ENCODE results near the gene NRG3.

Gene NRG3

DNA sequence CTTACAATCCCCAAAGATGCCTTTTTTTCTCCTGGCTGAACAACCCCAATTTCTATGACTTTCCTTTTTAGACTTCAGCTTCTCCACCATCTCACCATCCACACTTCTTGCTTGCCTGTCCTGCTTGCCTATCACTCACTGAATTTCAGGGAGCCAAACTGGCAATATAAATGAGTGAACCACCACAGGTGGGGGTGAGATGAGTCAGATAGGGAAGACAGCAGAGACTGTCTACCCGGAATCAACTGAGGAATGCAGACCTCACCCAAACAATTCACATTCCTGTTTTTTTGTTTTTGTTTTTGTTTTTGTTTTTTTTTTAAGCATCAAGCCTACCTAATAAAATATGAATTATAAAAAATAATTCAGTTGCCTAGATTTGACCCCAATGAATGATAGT, 273.8 kb downstream of the NRG3 start:
- Mint-ChIP-seq H3K36me3 (ENCODE audit: low read depth) (no peaks in the 10 kb centered on the region), H3K4me3 (no peak overlapping the region), H3K9me3 (peaks cover 15% of the 10 kb centered on the region), H3K4me1 (no peaks in the 10 kb centered on the region), H3K27ac (no peak overlapping the region), H3K27me3 (no peaks in the 10 kb centered on the region)
- ATAC-seq = no peak
- no peak for DNase-seq

- H3K36me3 Mint-ChIP-seq (ENCODE audit: low read depth) = no peaks in the 10 kb centered on the region
- H3K27me3 Mint-ChIP-seq = no peaks in the 10 kb centered on the region
- no peaks in the 10 kb centered on the region for H3K4me1 Mint-ChIP-seq
- H3K27ac Mint-ChIP-seq = no peak overlapping the region
- H3K9me3 Mint-ChIP-seq = peaks cover 10% of the 10 kb centered on the region
- H3K4me3 Mint-ChIP-seq = no peak overlapping the region
- ATAC-seq = no peak
- DNase-seq = no peak
These were observed 274.7 kb downstream of the NRG3 start for GRCh38 chr10:82149674-82150073.

DNA sequence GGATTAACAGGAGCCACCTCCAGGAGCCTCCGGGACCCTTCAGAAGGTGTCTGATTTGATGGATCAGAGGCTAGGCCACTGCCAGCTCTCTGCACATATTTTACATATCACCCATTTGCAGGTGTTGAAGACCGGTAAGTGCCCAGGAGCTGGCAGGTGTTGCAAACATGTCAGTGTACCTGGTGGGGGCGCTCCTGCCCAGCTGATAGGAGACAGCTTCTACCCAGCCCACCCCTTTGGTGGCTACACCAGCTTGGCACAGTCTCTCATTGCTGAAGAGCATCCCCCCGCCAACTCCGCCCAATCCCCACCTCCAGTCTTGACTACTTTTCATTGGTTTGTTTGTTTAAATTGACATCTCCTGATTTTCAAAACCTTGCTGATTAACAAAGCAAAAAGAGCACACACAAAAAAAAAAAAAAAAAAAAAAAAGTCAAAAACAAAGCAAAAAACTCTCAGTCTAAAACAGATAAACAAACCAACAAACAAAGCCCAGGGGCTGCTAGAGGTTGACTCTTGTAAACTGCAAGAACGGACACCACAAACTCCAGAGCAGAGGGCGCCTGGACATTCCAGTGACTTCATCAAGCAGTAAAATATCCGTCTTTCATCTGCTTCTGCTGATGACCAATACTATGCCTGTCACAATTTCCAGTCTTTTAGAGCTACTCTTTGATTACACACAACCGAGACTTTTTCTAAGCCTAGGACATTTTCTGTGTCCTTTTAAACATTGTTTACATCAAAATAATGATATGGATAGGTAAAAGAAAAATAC, 275.3 kb downstream of the NRG3 start:
- ATAC-seq (no peak), DNase-seq (no peak)
- Mint-ChIP-seq H3K4me3 (no peak overlapping the region), H3K36me3 (ENCODE audit: low read depth) (no peaks in the 10 kb centered on the region), H3K27ac (no peak overlapping the region), H3K27me3 (no peaks in the 10 kb centered on the region), H3K9me3 (peaks cover 14% of the 10 kb centered on the region), H3K4me1 (no peaks in the 10 kb centered on the region)

- Mint-ChIP-seq H3K4me3 (no peak overlapping the region), H3K4me1 (no peaks in the 10 kb centered on the region), H3K27me3 (no peaks in the 10 kb centered on the region), H3K9me3 (peaks cover 16% of the 10 kb centered on the region), H3K36me3 (ENCODE audit: low read depth) (no peaks in the 10 kb centered on the region), H3K27ac (no peak overlapping the region)
- ATAC-seq = no peak
- no peak for DNase-seq
These were observed 285.3 kb downstream of the NRG3 start for GRCh38 chr10:82160307-82160706.

- H3K36me3 Mint-ChIP-seq (ENCODE audit: low read depth) = no peaks in the 10 kb centered on the region
- no peak overlapping the region for H3K27ac Mint-ChIP-seq
- peaks cover 16% of the 10 kb centered on the region for H3K9me3 Mint-ChIP-seq
- H3K4me1 Mint-ChIP-seq = no peaks in the 10 kb centered on the region
- no peak for DNase-seq
- no peak for ATAC-seq
- H3K27me3 Mint-ChIP-seq = no peaks in the 10 kb centered on the region
- no peak overlapping the region for H3K4me3 Mint-ChIP-seq
These were observed 286.3 kb downstream of the NRG3 start for GRCh38 chr10:82161264-82161663.

DNA sequence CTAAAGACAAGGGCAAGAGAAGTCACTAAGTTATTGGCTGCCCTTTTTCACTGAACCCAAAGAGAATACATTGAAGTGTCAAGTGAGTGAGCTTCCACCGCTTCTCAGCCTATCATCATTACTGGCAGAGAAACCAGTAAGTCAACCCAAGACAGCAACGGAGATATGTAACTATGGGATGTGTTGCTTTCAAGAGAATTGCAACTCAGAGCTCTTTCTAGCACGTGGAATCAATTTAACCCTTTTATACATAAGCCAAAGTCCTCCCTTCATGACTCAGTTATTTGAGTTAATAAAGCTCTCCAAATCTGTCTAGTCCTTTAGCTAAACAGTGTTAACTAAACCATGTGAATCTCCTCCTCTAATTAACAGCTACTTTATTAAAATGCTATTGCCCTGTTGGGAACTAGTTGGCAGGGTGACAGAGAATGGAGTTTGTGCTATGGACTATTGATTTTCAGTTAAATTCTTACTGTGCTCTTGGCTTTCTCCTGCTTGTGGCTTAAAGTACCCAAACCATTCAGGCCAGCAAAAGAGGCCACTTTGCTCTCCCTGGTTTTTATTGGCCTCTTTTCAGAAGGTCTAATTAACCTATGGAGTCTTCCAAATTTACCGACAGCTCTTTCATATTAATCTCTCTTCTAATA, 287.7 kb downstream of the NRG3 start:
- Mint-ChIP-seq H3K27ac (no peak overlapping the region), H3K4me3 (no peak overlapping the region), H3K9me3 (peaks cover 16% of the 10 kb centered on the region), H3K27me3 (no peaks in the 10 kb centered on the region), H3K36me3 (ENCODE audit: low read depth) (no peaks in the 10 kb centered on the region), H3K4me1 (no peaks in the 10 kb centered on the region)
- no peak for ATAC-seq
- no peak for DNase-seq

DNA sequence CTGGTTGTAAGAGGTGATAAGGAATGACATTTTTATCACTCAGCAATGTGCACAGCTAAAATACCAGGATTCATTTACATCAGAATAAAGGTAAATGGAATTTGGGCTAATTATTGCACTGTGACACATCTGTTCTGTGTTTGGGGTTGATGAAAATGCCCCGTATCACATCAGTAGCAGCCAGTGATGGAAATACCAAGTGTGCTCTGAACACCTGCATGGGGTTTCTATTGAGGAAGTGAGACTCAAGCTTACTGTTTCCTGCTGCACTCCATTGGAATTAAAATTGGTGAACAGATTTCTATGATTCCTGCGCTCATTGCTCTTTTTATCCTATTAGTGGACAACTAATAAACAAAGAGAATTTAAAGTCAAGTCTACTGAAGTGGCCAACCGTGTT, 296.9 kb downstream of the NRG3 start:
- H3K36me3 Mint-ChIP-seq (ENCODE audit: low read depth) = no peaks in the 10 kb centered on the region
- no peak for ATAC-seq
- no peaks in the 10 kb centered on the region for H3K4me1 Mint-ChIP-seq
- peaks cover 11% of the 10 kb centered on the region for H3K9me3 Mint-ChIP-seq
- no peak overlapping the region for H3K4me3 Mint-ChIP-seq
- no peak for DNase-seq
- H3K27ac Mint-ChIP-seq = no peak overlapping the region
- H3K27me3 Mint-ChIP-seq = no peaks in the 10 kb centered on the region

GRCh38 chr10:82176587-82176986, 301.6 kb downstream of the NRG3 start:
- Mint-ChIP-seq H3K9me3 (peaks cover 15% of the 10 kb centered on the region), H3K4me3 (no peak overlapping the region), H3K27ac (no peak overlapping the region), H3K27me3 (no peaks in the 10 kb centered on the region), H3K36me3 (ENCODE audit: low read depth) (no peaks in the 10 kb centered on the region), H3K4me1 (no peaks in the 10 kb centered on the region)
- ATAC-seq (no peak), DNase-seq (no peak)

GRCh38 chr10:82190432-82191260, 315.7 kb downstream of the NRG3 start:
- DNase-seq (no peak), ATAC-seq (no peak)
- no peak overlapping the region for H3K4me3 Mint-ChIP-seq
- H3K27ac Mint-ChIP-seq = no peak overlapping the region
- no peaks in the 10 kb centered on the region for H3K9me3 Mint-ChIP-seq
- no peaks in the 10 kb centered on the region for H3K27me3 Mint-ChIP-seq
- H3K36me3 Mint-ChIP-seq (ENCODE audit: low read depth) = no peaks in the 10 kb centered on the region
- no peaks in the 10 kb centered on the region for H3K4me1 Mint-ChIP-seq

DNA sequence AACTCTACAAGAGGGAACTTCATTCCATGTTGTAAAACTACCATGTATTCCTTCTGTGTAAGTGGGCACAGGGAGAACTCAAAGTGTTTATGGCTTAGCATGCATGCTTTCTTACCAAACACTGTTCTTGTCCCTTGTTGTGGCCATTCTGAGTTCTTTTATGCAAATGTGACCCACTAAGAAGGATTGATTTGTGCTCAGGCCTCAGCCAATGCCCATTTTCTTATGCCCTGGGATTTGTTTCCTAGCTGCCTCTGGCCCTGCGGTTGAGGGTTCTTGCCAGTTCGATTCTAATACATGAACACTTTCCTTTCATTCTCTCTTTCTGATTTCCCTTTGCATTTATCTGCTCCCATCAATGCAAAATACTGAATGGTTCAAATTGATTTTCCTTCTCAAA, 316.7 kb downstream of the NRG3 start:
- ATAC-seq (no peak), DNase-seq (no peak)
- no peak overlapping the region for H3K4me3 Mint-ChIP-seq
- no peaks in the 10 kb centered on the region for H3K4me1 Mint-ChIP-seq
- H3K36me3 Mint-ChIP-seq (ENCODE audit: low read depth) = no peaks in the 10 kb centered on the region
- no peaks in the 10 kb centered on the region for H3K9me3 Mint-ChIP-seq
- no peaks in the 10 kb centered on the region for H3K27me3 Mint-ChIP-seq
- H3K27ac Mint-ChIP-seq = no peak overlapping the region

DNA sequence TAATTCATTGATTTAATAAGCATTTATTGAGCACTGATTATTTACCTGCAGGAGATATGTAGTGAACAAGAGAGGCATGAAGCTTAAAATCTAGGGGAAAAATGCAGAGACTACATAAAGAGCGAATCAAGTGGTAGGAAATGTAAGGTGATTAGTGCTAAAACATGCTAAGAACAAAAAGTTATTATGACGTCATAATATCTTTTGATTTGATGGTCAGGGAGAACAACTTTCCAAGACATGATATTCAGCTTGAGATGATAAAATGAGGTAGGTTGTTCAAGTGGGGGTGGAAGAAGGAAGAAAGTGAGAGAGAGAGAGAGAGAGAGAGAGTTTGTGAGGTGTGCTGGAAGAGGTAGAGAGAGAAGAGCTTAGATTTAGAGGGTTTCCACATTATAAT, 317.7 kb downstream of the NRG3 start:
- H3K27ac Mint-ChIP-seq = no peak overlapping the region
- no peaks in the 10 kb centered on the region for H3K36me3 Mint-ChIP-seq (ENCODE audit: low read depth)
- no peak overlapping the region for H3K4me3 Mint-ChIP-seq
- no peak for DNase-seq
- H3K4me1 Mint-ChIP-seq = no peaks in the 10 kb centered on the region
- no peaks in the 10 kb centered on the region for H3K27me3 Mint-ChIP-seq
- ATAC-seq = no peak
- no peaks in the 10 kb centered on the region for H3K9me3 Mint-ChIP-seq

- no peaks in the 10 kb centered on the region for H3K27me3 Mint-ChIP-seq
- H3K36me3 Mint-ChIP-seq (ENCODE audit: low read depth) = no peaks in the 10 kb centered on the region
- ATAC-seq (no peak), DNase-seq (no peak)
- H3K4me3 Mint-ChIP-seq = no peak overlapping the region
- no peak overlapping the region for H3K27ac Mint-ChIP-seq
- H3K9me3 Mint-ChIP-seq = no peaks in the 10 kb centered on the region
- no peaks in the 10 kb centered on the region for H3K4me1 Mint-ChIP-seq
These were observed 319.4 kb downstream of the NRG3 start for GRCh38 chr10:82194419-82194818.

DNA sequence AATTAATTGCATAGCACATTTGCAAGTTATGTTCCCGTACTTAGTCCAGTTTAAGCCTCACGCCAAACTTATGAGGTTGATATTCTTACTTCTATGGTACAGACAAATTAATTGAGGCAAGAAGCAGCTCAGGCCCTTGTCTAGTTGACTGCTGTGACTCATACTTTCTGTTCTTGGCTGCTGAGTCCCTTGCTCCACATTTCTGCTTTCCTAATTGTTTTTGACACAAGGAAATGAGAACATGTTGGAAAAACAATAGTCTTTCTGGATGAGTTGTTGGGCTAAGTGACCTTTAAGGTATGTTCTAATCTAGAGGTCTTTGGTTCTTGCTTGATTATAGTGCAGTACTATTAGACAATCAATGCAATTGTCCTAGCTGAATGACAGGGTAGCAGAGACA, 331.8 kb downstream of the NRG3 start:
- Mint-ChIP-seq H3K27me3 (no peaks in the 10 kb centered on the region), H3K36me3 (ENCODE audit: low read depth) (no peaks in the 10 kb centered on the region), H3K4me1 (no peaks in the 10 kb centered on the region), H3K9me3 (peaks cover 17% of the 10 kb centered on the region), H3K4me3 (no peak overlapping the region), H3K27ac (no peak overlapping the region)
- DNase-seq = no peak
- ATAC-seq = no peak

DNA sequence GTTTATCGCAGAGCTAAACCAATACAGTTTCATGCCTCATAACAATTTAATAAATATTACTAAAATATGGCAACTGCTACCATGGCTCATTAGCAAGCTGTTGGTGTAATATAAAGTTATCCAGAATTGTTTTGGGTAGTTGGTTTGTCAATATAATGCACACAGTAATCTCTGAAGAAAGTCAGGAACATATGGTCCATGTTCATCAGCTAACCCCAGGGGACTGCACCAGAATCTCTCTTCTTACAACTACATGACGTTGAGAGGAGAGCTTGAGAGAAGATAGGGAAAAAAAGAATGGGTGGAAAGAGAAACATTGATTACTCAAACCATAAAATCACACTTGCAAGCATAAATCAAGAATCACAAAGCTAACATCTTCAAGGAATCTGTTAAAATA, 333.7 kb downstream of the NRG3 start:
- Mint-ChIP-seq H3K27me3 (no peaks in the 10 kb centered on the region), H3K36me3 (ENCODE audit: low read depth) (no peaks in the 10 kb centered on the region), H3K4me1 (no peaks in the 10 kb centered on the region), H3K27ac (no peak overlapping the region), H3K9me3 (peaks cover 16% of the 10 kb centered on the region), H3K4me3 (no peak overlapping the region)
- ATAC-seq (no peak), DNase-seq (no peak)

DNA sequence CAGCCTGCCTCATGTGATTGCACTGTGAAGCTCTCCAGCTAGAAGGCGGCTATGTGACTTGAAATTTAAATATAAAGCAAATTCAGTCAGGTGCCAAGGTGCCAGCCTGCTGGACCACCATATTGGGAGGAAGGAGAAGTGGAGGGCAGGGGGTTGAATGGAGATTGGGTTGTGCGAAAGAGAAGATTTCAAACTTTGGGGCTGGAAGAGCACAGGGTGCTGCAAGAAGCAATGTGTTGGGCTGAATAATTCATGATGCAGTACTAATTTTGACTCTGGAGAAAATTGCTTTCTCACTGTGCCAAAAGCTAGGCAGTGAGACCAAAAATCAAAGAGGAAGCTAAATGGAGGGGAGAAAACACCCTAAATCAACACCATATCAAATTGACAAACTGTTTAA, 335.3 kb downstream of the NRG3 start:
- Mint-ChIP-seq H3K9me3 (peaks cover 11% of the 10 kb centered on the region), H3K4me1 (no peaks in the 10 kb centered on the region), H3K27ac (no peak overlapping the region), H3K4me3 (no peak overlapping the region), H3K36me3 (ENCODE audit: low read depth) (no peaks in the 10 kb centered on the region), H3K27me3 (no peaks in the 10 kb centered on the region)
- ATAC-seq (no peak), DNase-seq (no peak)
